Fibroblast of villous mesenchyme (primary cell): ENCODE measurements around the gene ENTHD1. TPM values are rescaled to one million over a fixed set of nuclear protein-coding genes. Genes with fewer than 3 reads are reported as not detected.

Source experiments
- DNase-seq: peaks from one replicate; pipeline ENCODE4 v3.0.0-alpha.2; 2010; ENCODE audit warnings: low read depth
- H3K4me3 ChIP-seq: 2 replicates; pipeline ENCODE4 v1.5.1; 2011; ENCODE audit warnings: low read depth, mild to moderate bottlenecking, low read length
- CTCF ChIP-seq: IDR thresholded peaks from 2 replicates; pipeline ENCODE4 v1.5.1; 2012; ENCODE audit warnings: low read depth, mild to moderate bottlenecking, low read length; ENCODE audit not compliant: insufficient read depth
- total RNA-seq: library from RNA; depleted of rRNA; stranded (reverse); fragments of >200 nt; gene quantifications from 2 replicates; pipeline ENCODE4 v1.2.3, GENCODE V29; 2012

ENTHD1 gene
- not detected in 2 replicates for total RNA-seq

- TF ChIP-seq CTCF, result no peak
- H3K4me3 ChIP-seq, result no peak within 1 kb of the TSS
- DNase-seq, result no peak
Observed at GRCh38 chr22:39893526-39893925, at the start of gene ENTHD1. Gene ENTHD1, minus strand, starts transcription at chr22:39893760. Its CDS starts 6,012 bp downstream, at chr22:39887748.

GRCh38 chr22:39943337-39943736, 49.8 kb upstream of the ENTHD1 start:
- DNase-seq, result no peak
- TF ChIP-seq CTCF, result no peak
- no peak overlapping the region for H3K4me3 ChIP-seq

GRCh38 chr22:39942439-39943230, 49.1 kb upstream of the ENTHD1 start:
- H3K4me3 ChIP-seq, result no peak overlapping the region
- TF ChIP-seq CTCF, result no peak
- DNase-seq, result no peak

GRCh38 chr22:39941601-39942000, 48.0 kb upstream of the ENTHD1 start:
- H3K4me3 ChIP-seq, result no peak overlapping the region
- no peak for TF ChIP-seq CTCF
- DNase-seq, result no peak

- no peak for DNase-seq
- no peak for TF ChIP-seq CTCF
- H3K4me3 ChIP-seq, result no peak overlapping the region
Observed at GRCh38 chr22:39940757-39941305, 47.3 kb upstream of the ENTHD1 start.

- no peak for DNase-seq
- no peak overlapping the region for H3K4me3 ChIP-seq
- TF ChIP-seq CTCF, result no peak
Observed at GRCh38 chr22:39939830-39940229, 46.3 kb upstream of the ENTHD1 start.
